GM12864 (cell line): ENCODE results near the gene PJA1.
A peak's percentile ranks its signal among the peaks of the same experiment; 100 is the strongest.

Source experiments
- DNase-seq: peaks from one replicate; pipeline ENCODE4 v3.0.0-alpha.2; 2011; ENCODE audit warnings: low read depth
- H3K4me3 ChIP-seq: 2 replicates; pipeline ENCODE4 v1.5.1; 2011; ENCODE audit warnings: mild to moderate bottlenecking, low read depth, low read length, control low read depth
- CTCF ChIP-seq: IDR thresholded peaks from 2 replicates; pipeline ENCODE4 v1.5.1; 2011; ENCODE audit warnings: low read depth, mild to moderate bottlenecking, moderate library complexity, low read length, control low read depth, inconsistent platforms; ENCODE audit errors: missing control alignments

PJA1 gene

GRCh38 chrX:69172937-69173336 lies 7.7 kb upstream of the PJA1 start:
- no peak overlapping the region for H3K4me3 ChIP-seq
- DNase-seq, result no peak
- TF ChIP-seq CTCF, result no peak

- H3K4me3 ChIP-seq, result no peak overlapping the region
- no peak for TF ChIP-seq CTCF
- DNase-seq, result no peak
Observed at GRCh38 chrX:69170319-69170718, 5.1 kb upstream of the PJA1 start.

- DNase-seq, result no peak
- no peak for TF ChIP-seq CTCF
- peak overlapping the region; percentile 64 for H3K4me3 ChIP-seq
Observed at GRCh38 chrX:69163936-69164741, 1.1 kb downstream of the PJA1 start.

- no peak overlapping the region for H3K4me3 ChIP-seq
- no peak for DNase-seq
- no peak for TF ChIP-seq CTCF
Observed at GRCh38 chrX:69162361-69162865, 2.8 kb downstream of the PJA1 start.

- DNase-seq, result no peak
- H3K4me3 ChIP-seq, result no peak overlapping the region
- no peak for TF ChIP-seq CTCF
Observed at GRCh38 chrX:69161786-69162349, 3.4 kb downstream of the PJA1 start.

- no peak overlapping the region for H3K4me3 ChIP-seq
- TF ChIP-seq CTCF, result no peak
- no peak for DNase-seq
Observed at GRCh38 chrX:69161371-69161770, 3.9 kb downstream of the PJA1 start.
